Measurements from ENCODE around the gene INPP4A.

INPP4A gene

GRCh38 chr2:98510322-98510662, 65.6 kb downstream of the INPP4A start:
- H3K27ac ChIP-seq (replicated peaks): no peak overlapping the region
- DNase-seq (ENCODE audit: low read depth in 1 of 2, low spot score in 1 of 2): no peak
- H3K4me3 ChIP-seq (replicated peaks; ENCODE audit: insufficient read depth, low read length): no peak overlapping the region
- no peak for TF ChIP-seq GABPA (IDR thresholded peaks at IDR 0.05; ENCODE audit: low read depth)
- TF ChIP-seq CTCF (IDR thresholded peaks at IDR 0.05; ENCODE audit: insufficient read depth, low read length): no peak
- TF ChIP-seq SPI1 (IDR thresholded peaks at IDR 0.05; ENCODE audit: borderline replicate concordance, low read depth): no peak
- no peak for TF ChIP-seq REST (IDR thresholded peaks at IDR 0.05; ENCODE audit: insufficient replicate concordance, low read depth)
- no peak for TF ChIP-seq POLR2AphosphoS5 (IDR thresholded peaks at IDR 0.05; ENCODE audit: low read depth)
- H3K27me3 ChIP-seq (ENCODE audit: insufficient read depth, poor library complexity, severe bottlenecking): no peaks in the 10 kb centered on the region

- Histone ChIP-seq H3K4me3 (replicated peaks; ENCODE audit: insufficient read depth, low read length) (no peak overlapping the region), H3K27me3 (ENCODE audit: insufficient read depth, poor library complexity, severe bottlenecking) (no peaks in the 10 kb centered on the region), H3K27ac (replicated peaks) (no peak overlapping the region)
- no peak for DNase-seq (ENCODE audit: low read depth in 1 of 2, low spot score in 1 of 2)
- TF ChIP-seq CTCF (IDR thresholded peaks at IDR 0.05; ENCODE audit: insufficient read depth, low read length): no peak
- no peak for TF ChIP-seq REST (IDR thresholded peaks at IDR 0.05; ENCODE audit: insufficient replicate concordance, low read depth)
- no peak for TF ChIP-seq POLR2AphosphoS5 (IDR thresholded peaks at IDR 0.05; ENCODE audit: low read depth)
- TF ChIP-seq SPI1 (IDR thresholded peaks at IDR 0.05; ENCODE audit: borderline replicate concordance, low read depth): no peak
- no peak for TF ChIP-seq GABPA (IDR thresholded peaks at IDR 0.05; ENCODE audit: low read depth)
Measured at GRCh38 chr2:98511981-98512380, 67.3 kb downstream of the INPP4A start.

- no peak for TF ChIP-seq SPI1 (IDR thresholded peaks at IDR 0.05; ENCODE audit: borderline replicate concordance, low read depth)
- no peak for TF ChIP-seq POLR2AphosphoS5 (IDR thresholded peaks at IDR 0.05; ENCODE audit: low read depth)
- TF ChIP-seq REST (IDR thresholded peaks at IDR 0.05; ENCODE audit: insufficient replicate concordance, low read depth): no peak
- TF ChIP-seq GABPA (IDR thresholded peaks at IDR 0.05; ENCODE audit: low read depth): no peak
- no peak for TF ChIP-seq CTCF (IDR thresholded peaks at IDR 0.05; ENCODE audit: insufficient read depth, low read length)
- no peak overlapping the region for H3K4me3 ChIP-seq (replicated peaks; ENCODE audit: insufficient read depth, low read length)
- no peak overlapping the region for H3K27ac ChIP-seq (replicated peaks)
- DNase-seq (ENCODE audit: low read depth in 1 of 2, low spot score in 1 of 2): no peak
- no peaks in the 10 kb centered on the region for H3K27me3 ChIP-seq (ENCODE audit: insufficient read depth, poor library complexity, severe bottlenecking)
Measured at GRCh38 chr2:98512699-98513098, 68.0 kb downstream of the INPP4A start.

Measured in HL-60 (cell line).